ENCODE measurements around the gene SLC52A3. TPM values are rescaled to one million over a fixed set of nuclear protein-coding genes. Genes with fewer than 3 reads are reported as not detected.

SLC52A3 gene
- polyA plus RNA-seq, 1 donor from 2014 or later, result not detected

GRCh38 chr20:733861-734260 is 34.4 kb downstream of the SLC52A3 start:
- no peaks in the 10 kb centered on the region for H3F3A ChIP-seq (ENCODE audit: insufficient read depth, low read length, poor library complexity, severe bottlenecking)
- no peaks in the 10 kb centered on the region for H3K9me2 ChIP-seq (ENCODE audit: insufficient read depth, low read length)
- H3K27ac ChIP-seq (ENCODE audit: low read length), result no peak overlapping the region
- H4K20me1 ChIP-seq (ENCODE audit: insufficient read depth), result no peaks in the 10 kb centered on the region
- H2AFZ ChIP-seq (ENCODE audit: low read depth, low read length), result no peak overlapping the region
- H3K9me3 ChIP-seq (ENCODE audit: low read length), result no peaks in the 10 kb centered on the region
- no peaks in the 10 kb centered on the region for H3K79me2 ChIP-seq (replicated peaks; ENCODE audit: insufficient read depth, low read length)
- no peak for TF ChIP-seq CTCF (IDR thresholded peaks at IDR 0.05; ENCODE audit: poor library complexity, severe bottlenecking)
- TF ChIP-seq REST (IDR thresholded peaks at IDR 0.05; ENCODE audit: borderline replicate concordance), result no peak
- TF ChIP-seq EZH2 (IDR thresholded peaks at IDR 0.05; ENCODE audit: borderline replicate concordance, insufficient read depth, low read length, poor library complexity, severe bottlenecking), result no peak
- no peak for TF ChIP-seq EP300 (conservative IDR thresholded peaks at IDR 0.05; ENCODE audit: poor library complexity, severe bottlenecking)
- TF ChIP-seq POLR2AphosphoS5 (IDR thresholded peaks at IDR 0.05), result no peak
- no peak for TF ChIP-seq RAD21 (conservative IDR thresholded peaks at IDR 0.05)
- no peaks in the 10 kb centered on the region for H3K36me3 ChIP-seq (ENCODE audit: insufficient read depth, low read length)
- no peak overlapping the region for H3K4me3 ChIP-seq (ENCODE audit: low read length)
- H3K4me2 ChIP-seq (ENCODE audit: low read length), result no peak overlapping the region
- H3K27me3 ChIP-seq (ENCODE audit: insufficient read depth, low read depth, low read length), result no peaks in the 10 kb centered on the region
- no peak overlapping the region for H3K9ac ChIP-seq (ENCODE audit: low read length)

- H3K36me3 ChIP-seq (ENCODE audit: insufficient read depth, low read length), result no peaks in the 10 kb centered on the region
- H3K9me3 ChIP-seq (ENCODE audit: low read length), result no peaks in the 10 kb centered on the region
- H3K4me3 ChIP-seq (ENCODE audit: low read length), result no peak overlapping the region
- no peaks in the 10 kb centered on the region for H4K20me1 ChIP-seq (ENCODE audit: insufficient read depth)
- no peak overlapping the region for H3K4me2 ChIP-seq (ENCODE audit: low read length)
- no peak for TF ChIP-seq EP300 (conservative IDR thresholded peaks at IDR 0.05; ENCODE audit: poor library complexity, severe bottlenecking)
- TF ChIP-seq TAF1 (IDR thresholded peaks at IDR 0.05; ENCODE audit: low read depth), result no peak
- no peak for TF ChIP-seq MXI1 (conservative IDR thresholded peaks at IDR 0.05; ENCODE audit: poor library complexity, severe bottlenecking)
- no peak for TF ChIP-seq REST (IDR thresholded peaks at IDR 0.05; ENCODE audit: borderline replicate concordance)
- no peak for TF ChIP-seq CTCF (IDR thresholded peaks at IDR 0.05; ENCODE audit: poor library complexity, severe bottlenecking)
- no peak for TF ChIP-seq RAD21 (conservative IDR thresholded peaks at IDR 0.05)
- TF ChIP-seq EZH2 (IDR thresholded peaks at IDR 0.05; ENCODE audit: borderline replicate concordance, insufficient read depth, low read length, poor library complexity, severe bottlenecking), result no peak
- no peak for TF ChIP-seq POLR2AphosphoS5 (IDR thresholded peaks at IDR 0.05)
- no peak for TF ChIP-seq SMC3 (conservative IDR thresholded peaks at IDR 0.05; ENCODE audit: poor library complexity)
- no peak overlapping the region for H2AFZ ChIP-seq (ENCODE audit: low read depth, low read length)
- H3K27ac ChIP-seq (ENCODE audit: low read length), result no peak overlapping the region
- no peaks in the 10 kb centered on the region for H3K9me2 ChIP-seq (ENCODE audit: insufficient read depth, low read length)
- no peaks in the 10 kb centered on the region for H3F3A ChIP-seq (ENCODE audit: insufficient read depth, low read length, poor library complexity, severe bottlenecking)
- H3K79me2 ChIP-seq (replicated peaks; ENCODE audit: insufficient read depth, low read length), result no peaks in the 10 kb centered on the region
- H3K27me3 ChIP-seq (ENCODE audit: insufficient read depth, low read depth, low read length), result no peaks in the 10 kb centered on the region
- no peak overlapping the region for H3K9ac ChIP-seq (ENCODE audit: low read length)
Measured at GRCh38 chr20:732727-733126, 35.6 kb downstream of the SLC52A3 start.
